Measurements from ENCODE around the gene C19orf81.

C19orf81 gene

GRCh38 chr19:50695251-50696093, 46.2 kb downstream of the C19orf81 start:
- peak in 1 of 2 experiments; percentile 57 for DNase-seq (ENCODE audit: low spot score in 2 of 2)
- Histone ChIP-seq H3K36me3 (replicated peaks) (no peaks in the 10 kb centered on the region), H3K4me1 (no peaks in the 10 kb centered on the region), H3K27me3 (ENCODE audit: low read depth) (peaks cover 25% of the 10 kb centered on the region), H3K4me3 (no peak overlapping the region), H3K9me3 (no peaks in the 10 kb centered on the region)
- in situ Hi-C loops (cut with MboI; ENCODE audit: low sequenced_read_pairs): no loop called here

- in situ Hi-C loops (cut with MboI; ENCODE audit: low sequenced_read_pairs): no loop called here
- no peak for DNase-seq (ENCODE audit: low spot score in 2 of 2)
- Histone ChIP-seq H3K27me3 (ENCODE audit: low read depth) (peaks cover 30% of the 10 kb centered on the region), H3K4me3 (no peak overlapping the region), H3K4me1 (no peaks in the 10 kb centered on the region), H3K36me3 (replicated peaks) (no peaks in the 10 kb centered on the region), H3K9me3 (no peaks in the 10 kb centered on the region)
Observed at GRCh38 chr19:50696094-50696483, 46.8 kb downstream of the C19orf81 start.

- no peak overlapping the region for H3K4me3 ChIP-seq
- H3K9me3 ChIP-seq: no peaks in the 10 kb centered on the region
- no peaks in the 10 kb centered on the region for H3K4me1 ChIP-seq
- in situ Hi-C loops (cut with MboI; ENCODE audit: low sequenced_read_pairs): no loop called here
- no peaks in the 10 kb centered on the region for H3K36me3 ChIP-seq (replicated peaks)
- DNase-seq (ENCODE audit: low spot score in 2 of 2): no peak
- H3K27me3 ChIP-seq (ENCODE audit: low read depth): peaks cover 37% of the 10 kb centered on the region
Observed at GRCh38 chr19:50697414-50698124, 48.3 kb downstream of the C19orf81 start.

GRCh38 chr19:50701367-50701985, 52.2 kb downstream of the C19orf81 start:
- H3K9me3 ChIP-seq: no peaks in the 10 kb centered on the region
- DNase-seq (ENCODE audit: low spot score in 2 of 2): no peak
- in situ Hi-C loops (cut with MboI; ENCODE audit: low sequenced_read_pairs): no loop called here
- no peaks in the 10 kb centered on the region for H3K36me3 ChIP-seq (replicated peaks)
- peaks cover 49% of the 10 kb centered on the region for H3K27me3 ChIP-seq (ENCODE audit: low read depth)
- no peaks in the 10 kb centered on the region for H3K4me1 ChIP-seq
- H3K4me3 ChIP-seq: no peak overlapping the region

GRCh38 chr19:50702158-50702870, 53.1 kb downstream of the C19orf81 start:
- Histone ChIP-seq H3K4me1 (no peaks in the 10 kb centered on the region), H3K27me3 (ENCODE audit: low read depth) (peaks cover 49% of the 10 kb centered on the region), H3K9me3 (no peaks in the 10 kb centered on the region), H3K36me3 (replicated peaks) (no peaks in the 10 kb centered on the region), H3K4me3 (no peak overlapping the region)
- in situ Hi-C loops (cut with MboI; ENCODE audit: low sequenced_read_pairs): no loop called here
- no peak for DNase-seq (ENCODE audit: low spot score in 2 of 2)

GRCh38 chr19:50702871-50703829, 53.9 kb downstream of the C19orf81 start:
- H3K4me3 ChIP-seq: no peak overlapping the region
- H3K27me3 ChIP-seq (ENCODE audit: low read depth): peaks cover 47% of the 10 kb centered on the region
- in situ Hi-C loops (cut with MboI; ENCODE audit: low sequenced_read_pairs): no loop called here
- DNase-seq (ENCODE audit: low spot score in 2 of 2): no peak
- H3K9me3 ChIP-seq: no peaks in the 10 kb centered on the region
- no peaks in the 10 kb centered on the region for H3K36me3 ChIP-seq (replicated peaks)
- no peaks in the 10 kb centered on the region for H3K4me1 ChIP-seq

- Histone ChIP-seq H3K9me3 (no peaks in the 10 kb centered on the region), H3K36me3 (replicated peaks) (no peaks in the 10 kb centered on the region), H3K4me1 (no peaks in the 10 kb centered on the region), H3K4me3 (no peak overlapping the region), H3K27me3 (ENCODE audit: low read depth) (peaks cover 39% of the 10 kb centered on the region)
- DNase-seq (ENCODE audit: low spot score in 2 of 2): peak in 1 of 2 experiments; percentile 29
- in situ Hi-C loops (cut with MboI; ENCODE audit: low sequenced_read_pairs): no loop called here
Observed at GRCh38 chr19:50703915-50704796, 54.9 kb downstream of the C19orf81 start.

- Histone ChIP-seq H3K9me3 (no peaks in the 10 kb centered on the region), H3K4me3 (no peak overlapping the region), H3K27me3 (ENCODE audit: low read depth) (peaks cover 36% of the 10 kb centered on the region), H3K4me1 (no peaks in the 10 kb centered on the region), H3K36me3 (replicated peaks) (no peaks in the 10 kb centered on the region)
- peak; percentile 50 to 70 for DNase-seq (ENCODE audit: low spot score in 2 of 2)
- in situ Hi-C loops (cut with MboI; ENCODE audit: low sequenced_read_pairs): no loop called here
Observed at GRCh38 chr19:50705422-50706019, 56.3 kb downstream of the C19orf81 start.

GRCh38 chr19:50706387-50706786, 57.1 kb downstream of the C19orf81 start:
- H3K27me3 ChIP-seq (ENCODE audit: low read depth): peaks cover 32% of the 10 kb centered on the region
- in situ Hi-C loops (cut with MboI; ENCODE audit: low sequenced_read_pairs): no loop called here
- no peak for DNase-seq (ENCODE audit: low spot score in 2 of 2)

GRCh38 chr19:50708179-50708879, 59.1 kb downstream of the C19orf81 start:
- no peaks in the 10 kb centered on the region for H3K36me3 ChIP-seq (replicated peaks)
- DNase-seq (ENCODE audit: low spot score in 2 of 2): no peak
- no peaks in the 10 kb centered on the region for H3K4me1 ChIP-seq
- peaks cover 20% of the 10 kb centered on the region for H3K27me3 ChIP-seq (ENCODE audit: low read depth)
- in situ Hi-C loops (cut with MboI; ENCODE audit: low sequenced_read_pairs): no loop called here
- H3K9me3 ChIP-seq: no peaks in the 10 kb centered on the region
- no peak overlapping the region for H3K4me3 ChIP-seq

More at GRCh38 chr19:50706387-50706786, 57.1 kb downstream of the C19orf81 start:
- no peak overlapping the region for H3K4me3 ChIP-seq
- no peaks in the 10 kb centered on the region for H3K36me3 ChIP-seq (replicated peaks)
- H3K4me1 ChIP-seq: no peaks in the 10 kb centered on the region
- H3K9me3 ChIP-seq: no peaks in the 10 kb centered on the region

All from HAP-1 (cell line).